Gastrocnemius medialis (tissue), 4 donors: ENCODE results near the gene FLNB. TPM values are rescaled to one million over a fixed set of nuclear protein-coding genes. Genes with fewer than 3 reads are reported as not detected.

Experiments
- ATAC-seq, 2 donors: fragments of 150-250 bp; one replicate each; pipeline ENCODE4 v1.9.1; 2016
- DNase-seq, 2 donors: peaks; one replicate each; pipeline ENCODE4 v3.0.0-alpha.2; 2019
- H3K27ac ChIP-seq, 4 donors: fragments of 200-600 bp; sonication (generic); 1 replicate in 1 of 4; 2 replicates in 3 of 4; pipeline ENCODE4 v1.5.1; 2016 to 2018; ENCODE audit warnings: mild to moderate bottlenecking in 2 of 4, moderate library complexity in 1 of 4
- H3K27me3 ChIP-seq, 3 donors: fragments of 200-600 bp; sonication (generic) in 2 of 3; 1 replicate in 1 of 3; 2 replicates in 2 of 3; pipeline versions ENCODE4 v1.5.1 to v1.6.0; 2016 to 2019; ENCODE audit warnings: mild to moderate bottlenecking in 1 of 3, moderate library complexity in 1 of 3
- H3K36me3 ChIP-seq, 2 donors: fragments of 200-600 bp; sonication (generic) in 1 of 2; one replicate each; pipeline ENCODE4 v1.5.1; 2017 to 2018
- H3K4me1 ChIP-seq, 2 donors: fragments of 200-600 bp; sonication (generic) in 1 of 2; one replicate each; pipeline ENCODE4 v1.5.1; 2016 to 2017; ENCODE audit warnings: mild to moderate bottlenecking in 2 of 2
- H3K4me3 ChIP-seq, 4 donors: fragments of 200-600 bp; sonication (generic) in 3 of 4; 1 replicate in 1 of 4; 2 replicates in 3 of 4; pipeline ENCODE4 v1.5.1; 2016 to 2019; ENCODE audit warnings: mild to moderate bottlenecking in 2 of 4
- H3K9me3 ChIP-seq, 3 donors: fragments of 200-600 bp; sonication (generic) in 2 of 3; 1 replicate in 1 of 3; 2 replicates in 2 of 3; pipeline ENCODE4 v1.5.1; 2016 to 2019
- CTCF ChIP-seq, 5 experiments: fragments of 450-650 bp in 3 of 5; fragments of 200-600 bp in 2 of 5; sonication (generic) in 2 of 5; IDR thresholded peaks in 4 of 5; conservative IDR thresholded peaks in 1 of 5; 1 replicate in 4 of 5; 2 replicates in 1 of 5; pipeline ENCODE4 v1.5.1; 2016 to 2019; ENCODE audit warnings: antibody characterized with exemption in 5 of 5, mild to moderate bottlenecking in 3 of 5, moderate library complexity in 3 of 5
- POLR2A ChIP-seq, 2 donors: fragments of 450-650 bp; IDR thresholded peaks; one replicate each; pipeline ENCODE4 v1.6.1; 2017; ENCODE audit warnings: antibody characterized with exemption in 2 of 2, mild to moderate bottlenecking in 2 of 2, moderate library complexity in 2 of 2
- in situ Hi-C, 4 donors: fragments of 200-750 bp; cut with MboI; loops; one replicate each; pipeline versions ENCODE4 v1.15.0 to v1.8.0; 2017; ENCODE audit warnings: low sequenced_read_pairs in 4 of 4
- intact Hi-C: fragments of 100-400 bp; cut with DNase I; formaldehyde crosslinking; loops from one replicate; pipeline ENCODE4 v1.15.1; 2023; ENCODE audit warnings: low total_unique reads
- total RNA-seq, 4 donors: library from RNA; depleted of rRNA; stranded (reverse); fragments of >200 nt; gene quantifications; one replicate each; pipeline versions ENCODE4 v1.1.0 to v1.2.3, GENCODE V29; 2016

The FLNB gene
- total RNA-seq, 4 donors from 2014 or later: 10.9 to 21.5 (median 12.0) TPM

- intact Hi-C loops (no loop called here), in situ Hi-C loops (no loop called here)
- Histone ChIP-seq H3K4me1 (peaks cover 0 to 2% of the 10 kb centered on the region in 2 donors), H3K9me3 (no peaks in the 10 kb centered on the region), H3K4me3 (no peak overlapping the region), H3K36me3 (no peaks in the 10 kb centered on the region), H3K27ac (no peak overlapping the region), H3K27me3 (no peaks in the 10 kb centered on the region)
- no peak for TF ChIP-seq POLR2A (IDR thresholded peaks at IDR 0.05)
- no peak for TF ChIP-seq CTCF (IDR thresholded peaks at IDR 0.05 in 4 of 5, conservative IDR thresholded peaks at IDR 0.05 in 1 of 5)
- ATAC-seq (no peak), DNase-seq (no peak)
Observed at GRCh38 chr3:57973715-57974477, 34.3 kb upstream of the FLNB start.

- intact Hi-C loops: no loop called here
- H3K27ac ChIP-seq: no peak overlapping the region
- H3K36me3 ChIP-seq: no peaks in the 10 kb centered on the region
- in situ Hi-C loops: no loop called here
- TF ChIP-seq POLR2A (IDR thresholded peaks at IDR 0.05) (no peak), CTCF (IDR thresholded peaks at IDR 0.05 in 4 of 5, conservative IDR thresholded peaks at IDR 0.05 in 1 of 5) (no peak)
- no peaks in the 10 kb centered on the region for H3K9me3 ChIP-seq
- DNase-seq (no peak), ATAC-seq (peak; percentile 33 to 35)
- no peak overlapping the region for H3K4me3 ChIP-seq
- H3K4me1 ChIP-seq: peaks cover 0 to 2% of the 10 kb centered on the region in 2 donors
- H3K27me3 ChIP-seq: no peaks in the 10 kb centered on the region
Observed at GRCh38 chr3:57974796-57975388, 33.3 kb upstream of the FLNB start.

- in situ Hi-C loops (no loop called here), intact Hi-C loops (no loop called here)
- Histone ChIP-seq H3K27me3 (no peaks in the 10 kb centered on the region), H3K36me3 (no peaks in the 10 kb centered on the region), H3K9me3 (no peaks in the 10 kb centered on the region), H3K4me3 (no peak overlapping the region), H3K27ac (no peak overlapping the region), H3K4me1 (no peaks in the 10 kb centered on the region)
- TF ChIP-seq POLR2A (IDR thresholded peaks at IDR 0.05) (no peak), CTCF (IDR thresholded peaks at IDR 0.05 in 4 of 5, conservative IDR thresholded peaks at IDR 0.05 in 1 of 5) (no peak)
- no peak for ATAC-seq
- DNase-seq: no peak
Observed at GRCh38 chr3:57977818-57978235, 30.4 kb upstream of the FLNB start.

GRCh38 chr3:57978316-57978715 is 29.9 kb upstream of the FLNB start:
- H3K4me1 ChIP-seq: peaks cover 3 to 4% of the 10 kb centered on the region in 2 donors

More at GRCh38 chr3:57978316-57978715, 29.9 kb upstream of the FLNB start:
- in situ Hi-C loops: no loop called here
- no peak overlapping the region for H3K27ac ChIP-seq
- H3K9me3 ChIP-seq: no peaks in the 10 kb centered on the region
- ATAC-seq: no peak
- intact Hi-C loops: no loop called here
- TF ChIP-seq CTCF (IDR thresholded peaks at IDR 0.05 in 4 of 5, conservative IDR thresholded peaks at IDR 0.05 in 1 of 5) (no peak), POLR2A (IDR thresholded peaks at IDR 0.05) (no peak)
- DNase-seq: no peak
- H3K36me3 ChIP-seq: no peaks in the 10 kb centered on the region
- no peaks in the 10 kb centered on the region for H3K27me3 ChIP-seq
- no peak overlapping the region for H3K4me3 ChIP-seq
